NCI-H187 treated with DMSO at 0.1 percent for 48 hours (cell line): Measurements from ENCODE around the gene ZG16B.

Experiments
- DNase-seq: peaks from one replicate; lab custom pipeline; 2025; lab: John Stamatoyannopoulos, UW

Gene ZG16B, protein sequence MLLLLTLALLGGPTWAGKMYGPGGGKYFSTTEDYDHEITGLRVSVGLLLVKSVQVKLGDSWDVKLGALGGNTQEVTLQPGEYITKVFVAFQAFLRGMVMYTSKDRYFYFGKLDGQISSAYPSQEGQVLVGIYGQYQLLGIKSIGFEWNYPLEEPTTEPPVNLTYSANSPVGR

DNA sequence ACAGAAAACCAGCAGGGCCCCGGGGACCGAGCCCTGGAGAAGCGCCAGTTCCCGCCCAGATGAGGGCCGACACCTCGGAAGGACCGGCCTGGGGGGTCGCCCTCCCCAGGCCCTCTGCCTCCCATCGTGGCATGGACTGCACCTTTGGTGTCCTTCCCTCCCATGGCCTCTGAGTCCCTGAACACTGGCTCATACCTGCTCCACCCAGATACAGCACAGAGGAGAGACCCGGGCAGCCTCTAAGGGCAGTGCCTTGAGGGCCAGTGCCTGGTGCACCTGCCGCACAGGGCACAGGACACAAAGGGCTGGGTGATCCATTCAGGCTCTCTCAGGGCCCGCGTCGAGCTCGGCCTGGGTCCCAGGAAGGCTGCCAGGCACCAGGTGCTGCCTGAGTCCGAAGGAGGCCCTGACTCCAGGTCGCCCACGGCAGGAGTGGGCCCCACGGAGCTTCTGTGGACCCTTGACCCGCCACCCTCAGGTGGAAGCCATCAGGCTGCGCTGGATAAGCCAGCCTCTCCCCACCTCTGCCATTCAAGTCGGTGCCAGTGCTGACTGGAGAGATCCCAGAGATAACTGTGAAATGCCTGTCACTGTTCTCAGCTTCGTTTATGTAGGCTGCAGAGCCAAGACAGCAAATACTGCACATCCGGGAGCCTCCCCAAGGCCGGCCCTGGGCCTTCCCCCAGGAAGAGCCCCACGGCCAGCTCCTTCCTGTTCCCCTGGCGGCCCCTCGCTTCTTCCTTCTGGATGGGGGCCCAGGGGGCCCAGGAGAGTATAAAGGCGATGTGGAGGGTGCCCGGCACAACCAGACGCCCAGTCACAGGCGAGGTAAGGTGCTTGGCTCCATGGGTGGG, at the start of gene ZG16B:
ZG16B (plus strand) TSS at position 803 of the 854 bp plus-strand sequence. CDS start 139 bp downstream, outside the sequence.
- DNase-seq = no peak

- DNase-seq = no peak
Measured at GRCh38 chr16:2782583-2783351, 47.3 kb upstream of the ZG16B start.

- no peak for DNase-seq
Measured at GRCh38 chr16:2783581-2784357, 46.3 kb upstream of the ZG16B start.

GRCh38 chr16:2784358-2785100, 45.6 kb upstream of the ZG16B start:
- no peak for DNase-seq

DNA sequence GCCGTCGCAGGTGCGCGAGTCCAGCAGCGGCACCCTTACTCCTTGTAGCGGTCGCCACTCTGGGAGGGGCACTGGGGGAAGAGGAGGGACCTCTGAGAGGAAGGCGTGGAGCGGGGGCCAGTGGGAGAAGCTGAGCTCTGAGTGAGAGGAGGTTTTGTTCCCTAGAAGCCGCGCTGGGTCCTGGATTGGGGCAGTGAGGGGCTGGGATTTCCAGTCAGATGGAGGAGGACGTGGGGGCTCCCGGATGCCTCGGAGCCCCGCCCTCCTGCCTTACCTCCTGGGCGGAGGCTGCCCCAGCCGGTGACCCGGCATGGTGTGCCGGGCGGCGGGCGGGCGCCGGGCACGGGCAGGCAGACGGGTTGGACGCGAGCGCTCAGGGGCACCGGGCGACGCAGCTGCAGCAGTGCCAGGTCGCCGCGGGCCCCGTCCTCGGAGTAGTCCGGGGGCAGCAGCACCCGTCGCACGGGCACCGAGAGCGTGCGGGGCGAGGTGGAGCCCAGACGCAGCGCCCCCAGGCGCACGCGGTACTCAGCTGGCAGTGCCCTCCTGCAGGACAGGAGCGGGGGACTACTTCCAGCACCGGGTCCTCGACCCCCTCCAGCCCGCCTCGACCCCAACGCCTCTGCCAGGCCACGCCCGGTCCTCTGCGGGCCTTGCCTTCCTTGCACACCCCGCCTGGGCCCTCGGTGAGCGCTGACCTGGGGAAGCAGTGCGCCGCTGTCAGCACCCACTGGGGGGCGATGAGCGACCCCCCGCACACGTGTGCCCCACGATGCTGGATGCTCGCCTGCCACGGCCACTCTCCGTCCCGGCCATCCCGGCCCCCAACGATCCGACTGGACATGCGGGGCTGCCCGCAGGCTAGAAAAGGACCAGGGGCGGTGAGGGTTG, 44.8 kb upstream of the ZG16B start:
- no peak for DNase-seq

GRCh38 chr16:2786061-2786825, 43.9 kb upstream of the ZG16B start:
- DNase-seq = no peak

GRCh38 chr16:2786826-2787151, 43.3 kb upstream of the ZG16B start:
- DNase-seq = no peak

DNA sequence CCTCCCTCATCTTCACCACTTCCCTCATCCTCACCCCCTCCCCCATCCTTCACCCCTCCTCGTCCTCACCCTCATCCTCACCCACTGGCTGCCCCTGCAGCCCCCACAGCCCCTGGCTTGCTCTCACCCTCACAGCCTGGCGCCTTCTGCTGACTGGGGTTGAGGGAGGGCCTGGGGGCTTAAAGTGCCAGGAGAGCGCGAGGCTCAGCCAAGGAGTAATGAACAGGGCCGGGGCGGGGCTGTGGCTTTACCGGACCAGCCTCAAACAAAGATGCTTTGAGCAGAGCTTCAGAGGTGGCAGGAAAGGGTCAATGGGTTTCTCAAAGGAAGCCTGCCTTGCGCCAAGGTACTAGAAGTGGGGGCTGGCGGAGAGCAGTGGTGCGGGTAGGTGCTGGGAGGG, 42.7 kb upstream of the ZG16B start, which contains the start of gene PRSS33:
PRSS33 (minus strand) TSS at position 155 of the 400 bp plus-strand sequence. CDS start 1,013 bp downstream, outside the sequence.
- no peak for DNase-seq

DNA sequence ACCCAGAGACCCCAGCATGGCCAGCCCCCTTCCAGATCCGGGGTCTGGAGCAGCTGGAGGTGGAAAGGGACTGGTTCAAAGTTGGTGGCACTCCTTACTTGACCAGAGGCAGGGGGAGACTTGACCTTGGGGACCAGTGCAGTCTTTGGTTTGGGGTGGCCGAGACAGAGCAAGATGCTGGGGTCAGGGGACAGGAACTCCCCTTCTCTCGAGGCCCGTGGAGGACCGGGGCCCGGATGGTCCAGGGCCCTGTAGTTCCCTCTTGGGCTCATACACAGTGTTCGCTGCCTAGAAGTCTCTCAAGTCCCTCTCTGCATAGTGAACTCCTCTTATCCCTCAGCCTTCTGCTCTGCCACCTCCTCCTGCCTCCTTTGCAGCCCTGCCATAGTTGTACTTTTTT, 42.1 kb upstream of the ZG16B start:
- DNase-seq = no peak

DNA sequence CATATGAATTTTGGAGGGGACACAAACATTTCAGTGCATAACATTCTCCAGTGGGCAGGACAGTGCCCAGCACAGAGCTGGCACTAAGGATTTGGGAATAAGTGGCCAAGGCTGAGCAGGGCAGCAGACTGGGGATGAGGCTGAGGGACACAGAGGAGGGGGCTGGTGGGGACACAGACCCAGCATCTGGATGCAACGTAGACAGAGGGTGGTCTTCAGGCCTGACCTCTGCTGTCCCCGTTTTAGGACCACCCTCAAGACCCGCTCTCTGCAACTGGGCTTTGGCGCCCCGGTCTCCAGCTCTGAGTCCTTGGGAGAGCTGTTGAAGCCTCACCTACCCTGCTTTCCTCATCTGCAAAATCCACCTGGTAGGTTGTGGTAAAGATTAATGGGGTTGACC, 39.5 kb upstream of the ZG16B start:
- no peak for DNase-seq

DNA sequence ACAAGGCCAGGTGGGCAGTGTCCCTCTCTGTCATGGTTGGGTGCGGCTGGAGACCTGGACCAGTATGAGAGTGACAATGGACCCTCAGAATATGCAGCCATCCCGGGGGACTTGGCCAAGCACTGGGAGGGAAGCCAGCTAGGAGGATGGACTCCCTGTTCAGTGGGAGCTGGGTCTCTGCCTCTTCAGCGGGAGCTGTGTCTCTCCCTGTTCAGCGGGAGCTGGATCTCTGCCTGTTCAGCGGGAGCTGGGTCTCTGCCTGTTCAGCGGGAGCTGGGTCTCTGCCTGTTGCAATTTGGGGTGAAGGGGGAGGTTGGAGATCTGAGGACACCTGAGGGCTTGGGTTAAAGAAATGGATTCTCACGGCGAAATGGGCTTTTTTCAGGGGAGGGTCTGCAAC, 38.9 kb upstream of the ZG16B start:
- no peak for DNase-seq

DNA sequence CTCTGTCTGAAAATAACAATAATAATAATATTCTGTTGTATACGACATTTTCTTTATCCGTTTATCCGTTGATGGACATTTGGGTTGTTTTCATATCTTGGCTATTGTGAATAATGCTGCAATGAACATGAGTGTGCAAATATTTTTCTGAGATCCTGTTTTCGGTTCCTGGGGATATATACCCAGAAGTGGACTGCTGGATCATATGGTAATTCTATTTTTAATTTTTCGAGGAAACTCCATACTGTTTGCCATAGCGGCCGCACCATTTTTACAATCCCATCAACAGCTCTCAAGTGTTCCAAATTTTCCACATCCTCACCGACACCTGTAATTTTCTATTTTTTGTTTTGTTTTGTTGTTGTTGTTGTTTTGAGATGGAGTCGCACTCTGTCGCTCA, 37.2 kb upstream of the ZG16B start:
- no peak for DNase-seq

GRCh38 chr16:2795395-2796143, 34.5 kb upstream of the ZG16B start:
- DNase-seq = no peak

GRCh38 chr16:2798723-2799204, 31.3 kb upstream of the ZG16B start:
- no peak for DNase-seq

DNA sequence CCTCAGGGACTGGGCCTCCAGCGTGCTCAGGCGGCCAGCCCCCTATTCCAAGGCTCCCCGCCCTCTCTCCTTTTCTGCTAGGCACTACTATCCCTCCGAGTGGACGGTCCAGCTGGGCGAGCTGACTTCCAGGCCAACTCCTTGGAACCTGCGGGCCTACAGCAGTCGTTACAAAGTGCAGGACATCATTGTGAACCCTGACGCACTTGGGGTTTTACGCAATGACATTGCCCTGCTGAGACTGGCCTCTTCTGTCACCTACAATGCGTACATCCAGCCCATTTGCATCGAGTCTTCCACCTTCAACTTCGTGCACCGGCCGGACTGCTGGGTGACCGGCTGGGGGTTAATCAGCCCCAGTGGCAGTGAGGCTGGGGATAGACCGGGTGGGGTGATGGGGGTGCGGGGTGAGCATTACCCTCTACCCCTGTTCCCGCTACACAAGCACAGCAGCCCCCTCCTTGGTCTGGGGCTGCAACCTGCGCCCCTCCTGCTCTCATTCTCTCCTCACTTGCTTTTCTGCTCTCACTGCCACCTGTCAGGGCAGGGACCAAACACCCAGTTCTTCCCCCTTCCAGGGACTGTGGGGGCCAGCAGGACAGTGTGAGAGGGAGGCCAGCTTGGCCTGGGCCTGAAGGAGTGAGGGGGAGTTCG, 30.8 kb upstream of the ZG16B start:
- DNase-seq = no peak

- DNase-seq = no peak
Measured at GRCh38 chr16:2799859-2800226, 30.3 kb upstream of the ZG16B start.

- DNase-seq = no peak
Measured at GRCh38 chr16:2803545-2804195, 26.4 kb upstream of the ZG16B start.

GRCh38 chr16:2804728-2805127, 25.4 kb upstream of the ZG16B start:
- no peak for DNase-seq
